ENCODE results near the gene CCNK.

Gene CCNK

DNA sequence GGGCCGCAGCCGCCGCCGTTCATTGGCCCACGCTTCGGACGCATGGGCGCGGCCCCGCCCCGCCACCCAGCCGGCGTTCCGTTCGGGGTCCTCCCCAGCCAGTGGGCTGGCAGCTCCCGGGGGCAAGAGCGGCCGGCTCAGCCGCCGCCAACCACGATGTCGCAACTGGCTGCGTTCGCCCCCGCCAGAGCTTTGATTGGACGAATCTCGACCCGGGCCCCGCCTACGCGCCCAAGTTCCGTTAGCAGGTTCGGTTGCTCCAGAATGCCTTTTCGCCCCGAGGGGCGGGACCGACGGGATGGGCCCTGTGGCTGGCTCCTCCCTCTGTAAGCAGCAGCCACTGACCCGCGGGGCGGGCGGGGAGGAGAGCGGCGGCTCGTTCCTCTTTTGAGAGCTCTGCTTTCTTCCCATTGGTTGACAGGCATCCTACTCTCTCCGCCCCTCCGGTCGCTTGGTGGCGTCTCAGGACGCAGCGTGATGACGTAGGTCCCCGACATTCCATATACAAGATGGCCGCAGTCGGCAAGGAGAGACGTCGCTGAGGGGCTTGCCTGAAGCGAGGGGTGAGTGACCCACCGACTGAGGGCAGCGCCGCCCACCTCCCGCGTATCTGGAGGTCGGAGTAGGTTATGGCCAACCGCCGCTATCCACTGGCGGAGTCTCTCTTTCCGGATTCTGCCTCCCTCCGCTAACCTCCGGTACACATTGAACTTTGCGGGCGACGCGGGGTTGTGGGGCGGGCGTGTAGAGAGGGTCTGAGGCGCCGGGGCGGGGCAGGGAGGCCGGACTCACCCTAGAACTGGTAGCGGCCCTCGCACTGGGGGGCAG, at the start of gene CCNK:
TSS of gene CCNK (plus strand) at position 493 of the 828 bp plus-strand sequence. CDS start 11,269 bp downstream, outside the sequence.
- DNase-seq: peak; percentile 99

DNA sequence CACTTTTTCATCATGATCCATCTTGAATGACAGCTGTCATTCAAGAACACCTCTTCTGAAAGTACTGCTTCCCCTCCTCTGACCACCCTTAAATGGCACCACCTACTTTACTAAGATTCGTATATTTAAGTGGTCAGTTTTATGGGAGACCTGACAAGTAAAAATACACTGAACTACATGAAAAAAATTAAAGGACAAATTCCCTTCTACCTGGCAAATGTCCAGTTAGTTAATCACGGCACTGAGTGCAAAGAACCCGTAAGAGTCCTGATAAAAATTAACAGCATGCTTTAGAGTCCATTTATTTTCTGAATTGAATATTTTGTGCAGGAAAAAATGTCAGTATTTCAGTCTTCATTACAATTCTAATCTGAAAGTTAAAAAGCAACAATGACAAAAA, 49.2 kb upstream of the CCNK start:
- no peak for DNase-seq

DNA sequence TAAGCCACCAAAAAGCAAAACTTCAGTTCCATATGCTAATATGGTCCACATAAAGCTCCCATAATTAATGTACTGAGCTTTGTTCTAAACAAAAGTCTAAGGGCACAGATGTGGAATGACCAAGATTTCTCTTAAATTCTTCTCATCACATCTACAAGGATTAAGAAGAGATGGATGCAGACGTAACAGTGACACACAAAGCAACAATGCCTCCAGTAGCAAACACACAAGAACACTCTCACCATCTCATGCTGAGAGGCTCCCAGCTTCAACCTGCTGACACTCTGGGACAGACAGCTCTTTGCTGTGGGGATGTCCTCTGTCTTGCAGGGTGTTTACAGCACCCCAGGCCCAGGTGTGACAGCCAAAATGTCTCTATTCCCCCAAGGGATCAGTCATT, 48.7 kb upstream of the CCNK start:
- no peak for DNase-seq

DNA sequence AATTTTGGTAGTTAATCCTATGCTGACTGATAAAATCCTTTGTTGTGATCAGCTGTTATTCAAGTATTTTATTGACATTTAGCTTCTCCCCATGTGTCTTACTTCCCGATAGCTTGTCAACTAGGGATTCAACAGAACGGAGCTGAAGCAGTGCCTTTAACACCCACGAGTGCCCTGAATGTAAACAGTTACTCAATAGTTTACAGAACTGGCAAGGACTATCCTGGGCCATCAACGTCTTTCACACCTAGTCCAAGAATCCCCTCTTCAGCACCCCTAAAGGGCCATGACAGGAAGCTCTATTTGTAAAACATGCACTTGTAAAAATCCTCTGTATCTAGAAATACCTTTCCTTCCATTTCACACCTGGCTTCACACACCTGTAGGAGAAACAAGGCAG, 45.9 kb upstream of the CCNK start:
- DNase-seq: no peak

DNA sequence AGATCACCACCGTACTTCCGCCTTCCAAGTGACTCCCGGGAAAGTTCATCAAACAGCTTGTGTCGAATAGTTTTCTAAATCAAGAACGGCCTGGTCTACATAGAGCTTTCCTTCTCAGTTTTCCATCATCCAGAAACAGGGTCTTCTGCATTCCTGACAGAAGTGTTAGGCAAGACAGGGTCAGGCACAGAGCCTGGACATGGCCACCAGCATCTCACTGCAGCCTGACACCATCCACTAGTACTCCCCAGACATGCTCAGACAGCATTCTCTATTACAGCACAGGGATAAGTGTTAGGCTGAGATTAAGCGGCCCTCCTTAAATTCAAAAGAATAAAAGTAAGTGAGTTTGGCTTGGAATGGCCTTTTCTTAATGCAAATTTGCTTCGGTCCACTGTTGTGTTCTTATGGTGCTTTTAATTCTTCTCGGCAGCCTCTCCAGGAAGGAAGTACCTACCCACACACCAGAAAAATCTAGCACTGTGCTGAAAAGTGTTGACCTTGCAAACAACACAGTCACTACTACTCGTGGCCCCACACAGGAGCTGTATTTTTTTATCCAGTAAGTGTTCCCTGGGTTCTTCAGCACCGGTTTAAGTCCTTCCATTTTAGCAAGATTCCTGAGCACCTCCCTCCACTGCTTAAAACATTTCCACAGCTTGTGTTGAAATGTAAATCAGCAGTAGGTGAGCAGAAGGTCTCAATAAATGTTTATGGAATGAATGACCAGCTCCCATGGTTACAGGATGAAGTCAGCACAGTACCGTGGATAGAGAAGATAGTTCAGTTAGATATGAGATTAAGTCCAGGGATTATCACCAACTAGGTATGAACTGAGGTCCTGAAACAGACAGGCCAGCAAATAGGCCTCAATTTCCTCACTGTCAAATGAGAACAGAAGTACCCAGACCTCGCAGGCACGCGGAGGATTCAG, 44.7 kb upstream of the CCNK start:
- no peak for DNase-seq

DNA sequence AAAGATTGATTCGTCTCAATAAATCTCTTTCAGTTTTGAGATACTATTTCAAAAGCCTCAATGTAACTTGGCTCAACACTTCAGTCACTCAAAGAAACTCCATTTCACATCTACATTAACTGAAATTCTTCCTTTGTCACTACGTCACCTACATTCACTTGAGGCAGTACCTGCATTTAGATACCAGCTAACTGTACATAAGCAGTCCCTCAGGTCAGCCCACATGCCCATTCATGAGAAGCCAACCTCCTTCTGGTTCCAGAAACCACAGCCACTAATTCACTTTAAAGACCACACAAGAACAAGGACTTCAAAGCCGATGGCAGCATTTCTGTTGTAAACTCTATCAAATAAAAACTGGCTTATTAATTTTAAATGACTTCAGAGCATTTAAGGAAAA, 43.5 kb upstream of the CCNK start:
- no peak for DNase-seq

DNA sequence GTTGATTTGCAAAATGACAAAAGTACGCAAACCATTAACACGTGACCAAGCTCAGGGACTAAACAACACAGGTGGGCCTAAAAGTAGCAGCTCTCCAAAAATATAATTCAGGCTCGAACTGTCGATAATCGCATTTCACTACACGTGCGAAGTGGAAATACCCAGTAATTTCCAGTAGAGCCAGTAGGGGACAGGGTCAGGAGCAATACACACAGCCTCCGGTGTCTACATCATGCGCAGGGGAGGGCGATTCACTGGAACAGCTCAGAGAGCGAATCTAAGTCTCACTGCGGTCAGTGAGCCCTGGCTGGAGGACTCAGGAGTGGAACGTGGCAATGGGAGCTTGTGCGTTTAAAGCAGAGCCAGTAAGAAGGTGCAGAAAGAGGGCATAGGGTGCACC, 40.9 kb upstream of the CCNK start:
- no peak for DNase-seq

DNA sequence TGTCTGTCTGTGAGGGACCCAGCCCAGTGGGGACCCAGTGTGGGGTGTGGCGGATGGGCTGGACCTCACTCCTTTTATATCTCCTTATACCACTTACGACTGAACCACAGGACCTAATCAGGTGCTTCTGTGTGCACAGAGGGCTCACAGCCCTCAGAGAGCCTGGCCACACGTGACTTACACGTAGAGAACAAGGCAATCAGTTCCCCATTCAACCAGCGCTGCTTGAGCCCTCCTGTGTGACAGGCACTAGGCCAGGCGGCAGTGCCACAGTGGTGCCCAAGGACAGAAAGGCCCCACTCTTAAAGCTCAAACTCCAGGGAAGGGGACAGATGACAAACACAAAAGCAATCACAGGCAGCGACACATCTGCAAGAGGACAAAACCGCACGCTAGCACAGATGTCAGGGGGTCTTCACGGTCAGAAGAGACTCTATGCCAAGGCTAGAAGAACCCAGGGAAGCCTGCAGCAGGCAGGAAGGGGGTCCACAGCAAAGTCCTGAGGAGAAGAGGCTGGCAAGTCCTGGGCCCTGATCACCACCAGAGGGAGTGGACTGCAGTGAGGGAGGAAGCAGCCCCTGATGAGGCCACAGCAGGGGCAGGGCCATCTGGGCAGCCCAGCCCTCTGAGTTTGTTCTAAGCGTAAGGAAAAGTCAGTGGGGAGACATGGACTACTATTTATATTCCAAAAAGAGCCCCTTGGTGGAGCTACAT, 39.9 kb upstream of the CCNK start:
- DNase-seq: no peak

DNA sequence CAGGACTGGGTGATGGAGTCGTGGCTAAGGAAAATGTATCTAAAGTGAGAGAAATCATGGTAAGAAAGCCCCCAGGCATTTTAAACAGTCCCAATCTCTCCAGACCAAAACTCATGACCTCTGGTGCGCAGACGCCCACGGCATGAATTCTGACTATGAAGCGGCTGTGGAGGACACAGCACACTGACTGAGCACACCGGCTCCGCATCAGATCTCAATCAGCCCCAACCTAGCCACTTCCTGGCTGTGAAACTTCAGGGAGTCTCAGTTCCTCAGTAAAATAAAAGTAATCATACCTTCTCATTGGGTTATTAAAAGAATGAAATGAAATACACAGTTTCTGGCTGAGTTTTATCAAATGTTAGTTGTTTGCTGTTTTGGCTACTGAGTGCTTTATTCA, 39.3 kb upstream of the CCNK start:
- DNase-seq: no peak

DNA sequence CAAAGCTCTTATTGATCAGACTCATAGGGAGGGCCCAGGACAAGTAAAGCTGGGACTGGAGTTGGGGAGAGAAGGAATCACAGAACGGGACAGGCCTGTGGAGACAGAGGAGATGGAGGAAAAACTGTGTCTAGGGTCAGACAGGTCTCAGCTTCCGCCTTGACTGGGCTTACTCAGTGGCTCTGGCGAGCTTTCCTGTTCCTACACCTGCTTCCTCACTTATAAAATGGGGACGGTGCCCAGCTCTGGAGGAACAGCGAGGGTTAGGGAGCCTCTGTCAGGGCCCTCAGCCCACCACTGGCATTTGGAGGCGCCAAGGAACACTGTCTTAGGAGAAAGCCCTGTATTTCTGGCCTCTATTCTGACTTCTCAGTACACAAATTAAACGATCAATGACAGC, 35.3 kb upstream of the CCNK start:
- DNase-seq: no peak

DNA sequence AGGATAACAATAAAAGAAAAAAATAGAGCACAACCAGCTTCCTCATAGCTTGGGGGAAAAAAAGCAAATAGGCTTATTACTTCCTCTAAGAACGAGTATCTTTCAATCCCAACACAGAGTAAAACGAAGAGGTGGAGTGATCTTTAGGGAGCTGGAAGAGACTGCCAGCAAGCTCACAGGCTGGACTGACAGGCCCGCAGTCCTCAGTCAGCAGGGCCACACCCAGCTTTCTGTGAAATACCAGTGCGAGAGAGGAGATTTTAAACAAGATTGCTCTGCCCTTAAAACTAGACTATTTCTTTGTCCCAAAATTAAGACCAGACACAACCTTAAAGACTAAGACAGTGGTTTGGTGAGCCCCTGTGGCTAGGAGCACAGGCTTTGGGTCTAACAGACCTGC, 33.5 kb upstream of the CCNK start:
- peak; percentile 1 for DNase-seq

DNA sequence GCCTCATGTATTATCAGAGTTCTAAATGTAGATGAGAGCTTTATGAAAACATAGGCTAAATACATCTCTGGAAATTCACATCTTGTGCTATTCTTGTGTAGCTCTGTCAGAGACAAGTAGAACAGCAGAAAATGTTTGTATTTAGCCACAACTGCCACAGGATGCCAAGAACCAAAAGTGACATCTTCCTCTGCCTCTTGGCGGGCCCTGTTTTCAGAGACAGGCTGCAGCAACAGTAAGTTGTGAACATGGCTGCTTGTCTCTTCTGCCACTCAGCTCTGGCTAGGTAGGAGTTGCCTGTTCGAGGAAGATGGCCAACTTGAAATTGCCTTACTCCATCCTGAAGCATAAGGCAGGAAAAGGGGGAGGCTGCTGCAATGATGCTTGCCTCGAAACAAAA, 30.9 kb upstream of the CCNK start:
- no peak for DNase-seq

DNA sequence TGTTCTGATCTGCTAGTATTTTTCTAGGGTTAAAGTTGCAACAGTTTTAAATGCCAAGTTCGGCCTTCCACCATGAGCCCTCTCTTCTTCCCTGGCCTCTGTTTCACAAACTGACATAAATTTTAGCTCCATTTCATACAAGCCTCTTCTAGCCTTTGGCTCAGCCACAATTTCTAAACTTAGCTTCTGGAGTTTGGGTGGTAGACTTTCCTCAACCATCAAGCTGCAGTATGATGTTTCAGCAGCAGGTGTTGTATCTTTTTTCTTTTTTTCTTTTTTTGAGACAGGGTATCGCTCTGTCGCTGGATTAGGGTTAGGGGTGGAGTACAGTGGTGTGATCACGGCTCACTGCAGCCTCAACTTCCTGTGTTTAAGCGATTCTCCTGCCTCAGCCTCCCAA, 30.0 kb upstream of the CCNK start:
- no peak for DNase-seq

DNA sequence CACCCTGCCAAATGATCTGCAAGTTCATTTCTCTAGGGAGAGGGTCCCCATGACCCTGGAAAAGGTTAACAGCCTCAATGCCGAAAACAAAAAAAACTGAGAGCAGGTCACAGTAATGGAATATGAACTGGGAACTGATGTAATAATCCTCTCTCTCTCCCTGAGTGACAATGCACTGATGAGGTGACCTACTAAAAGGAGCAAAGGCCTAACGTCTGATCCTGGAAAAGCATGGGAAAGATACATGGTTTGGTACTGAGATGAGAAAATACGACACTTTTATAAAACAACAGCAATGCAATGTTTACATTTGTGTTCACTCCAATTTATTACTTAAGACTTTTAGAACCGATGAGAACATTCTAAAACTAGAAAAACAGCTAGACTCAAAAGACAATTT, 28.2 kb upstream of the CCNK start:
- no peak for DNase-seq

DNA sequence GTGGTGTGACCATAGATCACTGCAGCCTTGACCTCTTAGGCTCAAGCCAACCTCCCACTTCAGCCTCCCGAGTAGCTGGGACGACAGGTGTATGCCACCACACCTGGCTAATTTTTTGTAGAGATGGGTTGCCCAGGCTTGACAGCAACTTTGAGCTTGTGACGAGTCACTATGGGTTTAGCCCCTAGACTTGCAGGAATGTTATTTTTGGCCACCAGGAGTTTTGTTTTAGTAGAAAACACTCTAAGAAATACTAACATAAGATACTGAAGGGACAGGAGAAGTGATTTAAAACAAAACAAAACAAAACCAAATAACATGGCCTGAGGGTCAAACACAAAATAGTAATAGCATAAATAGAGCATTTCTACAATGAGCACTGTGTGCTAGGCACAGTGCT, 27.0 kb upstream of the CCNK start:
- DNase-seq: no peak

DNA sequence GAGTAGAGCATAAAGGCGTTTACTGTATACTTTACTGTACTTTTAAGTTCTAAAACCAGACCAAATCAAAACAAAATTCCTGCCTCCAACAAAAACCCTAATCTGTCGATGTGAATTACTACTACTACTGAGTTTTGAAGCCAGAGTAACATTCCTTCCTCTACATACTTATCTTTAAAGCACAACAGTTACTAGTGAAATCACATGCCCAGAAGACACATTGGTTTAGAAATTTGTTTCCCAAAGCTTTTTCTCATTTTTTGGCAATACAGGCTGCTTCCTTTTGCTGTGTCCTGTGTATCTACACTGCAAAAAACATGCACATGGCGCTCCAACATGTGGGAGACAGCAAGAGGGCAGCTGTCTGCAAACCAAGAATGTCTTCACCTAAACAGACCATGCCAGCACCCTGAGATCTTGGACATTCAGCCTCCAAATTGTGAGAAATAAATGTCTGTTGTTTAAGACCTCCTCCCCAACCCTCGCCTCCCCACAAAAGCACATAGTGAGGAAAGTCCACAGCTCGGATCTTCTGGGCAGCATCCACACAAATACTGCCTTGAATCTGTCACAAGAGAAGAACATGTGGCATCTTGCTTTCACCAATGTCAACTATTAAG, 21.6 kb upstream of the CCNK start:
- no peak for DNase-seq

DNA sequence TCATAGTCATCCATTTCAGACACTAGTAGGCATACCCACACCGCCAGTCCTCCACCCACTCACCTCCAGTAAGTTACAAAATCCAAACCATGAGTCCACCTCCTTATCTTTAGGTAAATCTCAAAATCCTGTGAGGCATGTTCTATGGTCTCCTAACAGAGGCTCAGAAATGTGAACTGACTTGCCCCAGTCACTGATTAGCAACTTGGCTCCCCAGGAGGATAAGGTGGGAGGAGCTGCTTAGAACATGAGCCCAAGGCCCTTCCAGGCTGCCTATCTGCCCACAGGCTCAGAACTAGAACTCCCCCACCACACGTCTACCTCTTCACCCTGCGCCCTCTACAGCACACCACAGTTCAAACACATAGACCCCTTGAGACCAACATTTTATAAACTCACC, 20.4 kb upstream of the CCNK start:
- DNase-seq: peak; percentile 81

DNA sequence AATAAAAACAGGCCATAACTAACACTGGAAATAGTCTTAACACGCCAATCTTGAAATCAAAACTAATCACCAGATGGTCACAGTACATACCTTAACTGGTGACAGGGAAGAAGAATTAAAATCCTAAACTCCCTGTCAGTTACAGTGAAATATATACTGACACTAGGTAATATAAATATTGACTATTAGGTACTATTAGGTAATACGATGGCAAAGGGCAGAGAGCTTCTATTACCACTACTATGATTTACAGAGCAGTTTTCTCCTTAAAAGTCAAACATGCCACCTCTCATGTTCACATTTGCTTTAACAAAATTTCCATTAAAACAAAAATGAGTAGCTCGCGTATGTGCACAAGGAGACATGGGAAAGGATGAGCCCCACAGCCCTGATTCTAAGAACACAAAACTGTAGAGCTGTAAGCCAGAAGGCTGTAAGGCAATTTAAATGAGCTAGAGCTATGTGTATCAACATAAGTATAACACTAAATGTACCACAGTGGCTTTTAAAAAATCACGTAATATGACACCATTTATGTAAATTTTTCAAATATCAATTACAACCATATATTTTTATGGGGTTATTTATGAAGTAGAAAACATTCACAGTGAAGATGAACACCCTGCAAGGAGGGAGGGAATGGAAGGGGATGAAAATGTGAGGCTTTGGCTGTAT, 19.7 kb upstream of the CCNK start:
- DNase-seq: no peak

DNA sequence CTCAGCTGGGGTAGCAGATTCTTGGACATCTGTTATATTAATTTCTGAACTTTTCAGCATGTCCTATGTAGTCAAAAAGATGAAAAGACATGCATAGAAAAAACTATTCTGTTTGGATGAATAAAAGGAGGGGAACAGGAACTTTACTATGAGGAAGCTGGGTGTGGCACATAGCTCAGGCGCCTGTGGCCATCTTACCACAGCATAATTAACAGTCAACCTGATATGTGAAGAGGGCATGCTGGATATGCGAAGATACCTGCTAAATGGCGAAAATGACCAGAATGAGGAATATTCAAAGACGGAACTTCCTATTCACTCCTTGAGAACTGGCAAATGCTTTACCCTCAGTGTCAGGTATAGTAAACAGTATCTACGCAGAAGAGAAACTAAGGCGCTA, 19.0 kb upstream of the CCNK start:
- peak; percentile 26 for DNase-seq

DNA sequence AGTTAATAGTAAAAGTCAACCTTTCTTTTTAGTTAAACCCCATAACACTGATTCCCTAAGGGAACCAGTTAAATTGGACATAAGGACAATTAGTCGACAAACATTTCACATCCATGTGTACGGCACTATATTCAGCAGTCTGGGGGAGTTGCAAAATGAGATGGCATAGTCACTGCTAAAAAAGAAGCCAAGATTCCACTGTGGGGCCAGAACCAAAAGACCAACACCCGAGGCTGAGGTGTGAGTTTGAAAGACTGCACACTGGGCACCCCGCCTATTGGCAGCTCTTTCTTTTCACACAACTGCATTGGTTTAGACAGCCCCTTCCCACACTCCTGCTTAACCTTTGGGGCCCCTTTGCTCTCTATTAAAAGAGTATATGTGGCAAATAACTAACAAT, 17.2 kb upstream of the CCNK start:
- DNase-seq: no peak

DNA sequence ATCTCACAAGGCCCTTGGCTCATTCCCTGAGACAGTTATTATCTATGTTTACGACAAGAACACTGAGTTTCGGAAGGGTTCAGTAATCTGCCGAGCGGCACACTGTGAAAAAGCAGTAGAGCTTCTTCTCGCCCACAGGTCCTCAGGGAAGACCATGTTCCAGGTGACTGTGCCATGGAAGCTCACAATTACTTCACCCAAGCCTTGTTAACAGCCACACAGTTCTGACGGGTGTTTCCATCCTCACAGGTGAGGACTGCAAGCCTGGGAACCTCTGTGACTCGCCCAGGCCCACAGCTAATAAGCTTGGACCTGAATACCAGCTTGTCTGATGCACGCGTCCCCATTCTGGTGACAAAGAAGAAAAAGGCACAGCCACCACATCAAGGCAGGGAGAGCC, 15.9 kb upstream of the CCNK start:
- no peak for DNase-seq

DNA sequence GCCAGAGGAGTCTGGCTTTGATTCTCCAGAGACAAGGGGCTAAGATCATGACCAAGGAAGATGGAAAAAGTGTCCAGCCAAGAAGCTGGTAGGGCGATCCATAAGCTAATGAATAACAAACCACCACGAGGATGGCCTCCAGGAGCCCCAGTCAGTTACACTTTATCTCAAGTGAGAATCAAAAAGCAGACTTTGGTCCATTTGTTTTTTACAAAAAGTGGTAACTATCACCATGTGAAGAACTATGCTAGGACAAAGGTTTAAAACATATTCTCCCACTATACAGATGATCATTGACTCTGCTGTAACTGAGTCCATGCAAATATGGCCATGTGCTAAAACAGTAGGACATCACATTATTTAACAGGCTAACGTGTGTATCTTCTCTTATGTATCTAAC, 14.5 kb upstream of the CCNK start:
- DNase-seq: no peak
